Nephron (organoid): ENCODE results near the gene DAGLB.

Source experiments
- H3K27ac Mint-ChIP-seq, 3 experiments: 2 replicates each; pipeline ENCODE4 v1.8.0; 2020; ENCODE audit warnings: mixed read lengths in 3 of 3, mild to moderate bottlenecking in 2 of 3, moderate library complexity in 1 of 3
- H3K27me3 Mint-ChIP-seq: 2 replicates; pipeline ENCODE4 v1.8.0; 2021; ENCODE audit warnings: low read depth, mild to moderate bottlenecking, moderate library complexity, mixed read lengths
- H3K36me3 Mint-ChIP-seq: 2 replicates; pipeline ENCODE4 v1.8.0; 2020; ENCODE audit warnings: low read depth, mixed read lengths
- H3K4me1 Mint-ChIP-seq: 2 replicates; pipeline ENCODE4 v1.8.0; 2020; ENCODE audit warnings: mixed read lengths
- H3K4me3 Mint-ChIP-seq, 3 experiments: 2 replicates each; pipeline ENCODE4 v1.8.0; 2020; ENCODE audit warnings: mild to moderate bottlenecking in 3 of 3, mixed read lengths in 3 of 3, moderate library complexity in 2 of 3
- H3K9me3 Mint-ChIP-seq: 2 replicates; pipeline ENCODE4 v1.8.0; 2020; ENCODE audit warnings: mixed read lengths
- TF ChIP-seq, protein P1 (sequence below), 3 experiments: fragments of 200-600 bp; sonication (generic); IDR thresholded peaks; one replicate each; pipeline ENCODE4 v1.5.0; 2021; ENCODE audit warnings: antibody characterized with exemption in 3 of 3; ENCODE audit not compliant: unreplicated experiment in 3 of 3

The DAGLB gene

GRCh38 chr7:6375348-6376101 lies 72.2 kb downstream of the DAGLB start:
- TF ChIP-seq, protein P1, sequence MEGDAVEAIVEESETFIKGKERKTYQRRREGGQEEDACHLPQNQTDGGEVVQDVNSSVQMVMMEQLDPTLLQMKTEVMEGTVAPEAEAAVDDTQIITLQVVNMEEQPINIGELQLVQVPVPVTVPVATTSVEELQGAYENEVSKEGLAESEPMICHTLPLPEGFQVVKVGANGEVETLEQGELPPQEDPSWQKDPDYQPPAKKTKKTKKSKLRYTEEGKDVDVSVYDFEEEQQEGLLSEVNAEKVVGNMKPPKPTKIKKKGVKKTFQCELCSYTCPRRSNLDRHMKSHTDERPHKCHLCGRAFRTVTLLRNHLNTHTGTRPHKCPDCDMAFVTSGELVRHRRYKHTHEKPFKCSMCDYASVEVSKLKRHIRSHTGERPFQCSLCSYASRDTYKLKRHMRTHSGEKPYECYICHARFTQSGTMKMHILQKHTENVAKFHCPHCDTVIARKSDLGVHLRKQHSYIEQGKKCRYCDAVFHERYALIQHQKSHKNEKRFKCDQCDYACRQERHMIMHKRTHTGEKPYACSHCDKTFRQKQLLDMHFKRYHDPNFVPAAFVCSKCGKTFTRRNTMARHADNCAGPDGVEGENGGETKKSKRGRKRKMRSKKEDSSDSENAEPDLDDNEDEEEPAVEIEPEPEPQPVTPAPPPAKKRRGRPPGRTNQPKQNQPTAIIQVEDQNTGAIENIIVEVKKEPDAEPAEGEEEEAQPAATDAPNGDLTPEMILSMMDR (IDR thresholded peaks at IDR 0.05; ENCODE audit: unreplicated experiment in 3 of 3) = no peak
- H3K9me3 Mint-ChIP-seq = no peaks in the 10 kb centered on the region
- H3K27ac Mint-ChIP-seq = peak overlapping the region; percentile 95 to 98 (median 97)
- H3K27me3 Mint-ChIP-seq = no peaks in the 10 kb centered on the region
- H3K4me1 Mint-ChIP-seq = peaks cover 26% of the 10 kb centered on the region
- H3K36me3 Mint-ChIP-seq = peaks cover 16% of the 10 kb centered on the region
- peak overlapping the region; percentile 90 to 95 (median 94) for H3K4me3 Mint-ChIP-seq

- Mint-ChIP-seq H3K9me3 (no peaks in the 10 kb centered on the region), H3K36me3 (no peaks in the 10 kb centered on the region), H3K4me3 (peak overlapping the region in 1 of 3 experiments; percentile 26), H3K4me1 (peaks cover 7% of the 10 kb centered on the region), H3K27me3 (peaks cover 4% of the 10 kb centered on the region), H3K27ac (peak overlapping the region; percentile 78 to 95 (median 90))
- TF ChIP-seq, protein P1 (IDR thresholded peaks at IDR 0.05; ENCODE audit: unreplicated experiment in 3 of 3) = no peak
These were observed 80.0 kb downstream of the DAGLB start for GRCh38 chr7:6367701-6368211.

DNA sequence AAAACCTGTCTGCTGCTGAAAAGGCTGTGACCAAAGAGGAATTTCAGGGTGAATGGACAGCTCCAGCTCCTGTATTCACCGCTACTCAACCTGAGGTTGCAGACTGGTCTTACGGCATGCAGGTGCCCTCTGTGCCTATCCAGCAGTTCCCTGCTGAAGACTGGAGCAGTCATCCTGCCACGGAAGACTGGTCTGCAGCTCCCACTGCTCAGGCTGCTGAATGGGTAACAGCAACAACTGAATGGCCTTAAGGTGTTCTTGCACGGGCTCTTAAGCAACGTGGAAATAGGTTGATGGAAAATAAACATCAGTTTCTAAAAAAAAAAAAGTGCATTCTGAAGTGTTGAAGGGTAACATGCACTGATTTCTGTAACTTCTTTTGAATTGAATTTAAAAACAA lies 82.3 kb downstream of the DAGLB start:
- no peaks in the 10 kb centered on the region for H3K9me3 Mint-ChIP-seq
- H3K27ac Mint-ChIP-seq = no peak overlapping the region
- TF ChIP-seq, protein P1 (IDR thresholded peaks at IDR 0.05; ENCODE audit: unreplicated experiment in 3 of 3) = no peak
- no peak overlapping the region for H3K4me3 Mint-ChIP-seq
- H3K4me1 Mint-ChIP-seq = peaks cover 7% of the 10 kb centered on the region
- no peaks in the 10 kb centered on the region for H3K36me3 Mint-ChIP-seq
- peaks cover 4% of the 10 kb centered on the region for H3K27me3 Mint-ChIP-seq

GRCh38 chr7:6360841-6361240 lies 86.9 kb downstream of the DAGLB start:
- no peaks in the 10 kb centered on the region for H3K4me1 Mint-ChIP-seq
- H3K9me3 Mint-ChIP-seq = no peaks in the 10 kb centered on the region
- no peak overlapping the region for H3K27ac Mint-ChIP-seq
- no peaks in the 10 kb centered on the region for H3K36me3 Mint-ChIP-seq
- no peak overlapping the region for H3K4me3 Mint-ChIP-seq
- TF ChIP-seq, protein P1 (IDR thresholded peaks at IDR 0.05; ENCODE audit: unreplicated experiment in 3 of 3) = no peak
- peaks cover 4% of the 10 kb centered on the region for H3K27me3 Mint-ChIP-seq

DNA sequence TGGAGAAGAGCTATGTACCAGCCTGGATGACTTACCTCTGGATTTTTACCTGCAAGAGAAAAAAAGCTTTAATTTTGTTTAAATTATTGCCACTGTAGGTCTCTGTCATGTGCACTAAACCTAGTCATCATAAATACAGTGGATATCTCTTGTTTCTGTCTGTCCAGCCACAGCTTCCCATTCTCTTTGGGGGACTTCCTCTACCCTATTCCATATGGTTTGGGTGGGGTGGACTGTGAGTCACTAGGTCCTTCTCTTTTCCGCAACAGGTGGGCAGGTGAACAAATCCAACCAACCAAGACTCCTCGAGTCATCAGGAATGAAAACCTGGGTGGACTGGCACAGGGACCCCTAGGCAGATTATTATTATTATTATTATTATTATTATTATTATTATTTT lies 88.0 kb downstream of the DAGLB start:
- no peak overlapping the region for H3K27ac Mint-ChIP-seq
- TF ChIP-seq, protein P1 (IDR thresholded peaks at IDR 0.05; ENCODE audit: unreplicated experiment in 3 of 3) = no peak
- peaks cover 4% of the 10 kb centered on the region for H3K27me3 Mint-ChIP-seq
- no peaks in the 10 kb centered on the region for H3K9me3 Mint-ChIP-seq
- no peak overlapping the region for H3K4me3 Mint-ChIP-seq
- H3K4me1 Mint-ChIP-seq = no peaks in the 10 kb centered on the region
- no peaks in the 10 kb centered on the region for H3K36me3 Mint-ChIP-seq
